Activated CD4-positive, alpha-beta T cell treated with anti-CD3 and anti-CD28 coated beads, Interleukin-2, Interleukin-4, amounts not matched to agents 100 ng/mL and 50 ng/mL, durations not matched to agents 16 hours and 8 hours (primary cell): ENCODE measurements around the gene XPOT.

ENCODE experiments used
- DNase-seq: peaks from one replicate; pipeline ENCODE4 v3.0.0-alpha.2; 2020; ENCODE audit warnings: low spot score

Gene XPOT

GRCh38 chr12:64418209-64418608, 14.0 kb downstream of the XPOT start:
- no peak for DNase-seq

- DNase-seq = no peak
These were observed 15.5 kb downstream of the XPOT start for GRCh38 chr12:64419696-64420095.

GRCh38 chr12:64427988-64428387, 23.8 kb downstream of the XPOT start:
- no peak for DNase-seq

DNA sequence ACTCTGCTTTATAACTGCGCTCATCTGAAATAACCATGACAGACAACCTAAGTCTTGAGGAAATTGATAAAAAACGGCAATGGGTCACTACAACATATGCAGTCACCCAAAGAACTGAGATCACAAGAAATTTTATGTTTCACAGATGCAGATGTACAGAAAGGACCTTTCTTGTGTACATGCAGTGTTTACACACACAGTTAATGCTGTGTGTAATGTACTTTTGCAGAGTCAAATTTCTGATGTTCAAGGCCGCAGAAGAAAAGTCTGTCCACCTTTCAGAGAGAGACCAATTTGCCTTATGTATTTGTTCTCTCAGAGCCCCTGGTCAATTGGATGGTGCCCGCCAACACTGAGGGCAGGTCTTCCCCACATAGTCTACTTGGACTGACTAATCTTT, 24.8 kb downstream of the XPOT start:
- no peak for DNase-seq

DNA sequence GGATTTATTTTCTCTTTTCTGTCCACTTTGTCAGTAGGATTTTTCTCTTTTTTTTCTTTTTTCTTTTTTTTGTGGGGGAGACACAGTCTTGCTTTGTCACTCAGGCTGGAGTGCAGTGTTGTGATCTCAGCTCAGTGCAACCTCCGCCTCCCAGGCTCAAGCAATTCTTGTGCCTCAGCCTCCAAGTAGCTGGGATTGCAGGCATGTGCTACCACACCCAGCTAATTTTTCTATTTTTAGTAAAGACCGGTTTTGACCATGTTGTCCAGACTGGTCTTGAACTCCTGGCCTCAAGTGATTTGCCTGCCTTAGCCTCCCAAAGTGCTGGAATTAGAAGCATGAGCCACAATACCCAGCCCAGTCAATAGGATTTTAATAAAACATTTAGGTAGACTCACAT, 26.7 kb downstream of the XPOT start:
- DNase-seq = no peak

DNA sequence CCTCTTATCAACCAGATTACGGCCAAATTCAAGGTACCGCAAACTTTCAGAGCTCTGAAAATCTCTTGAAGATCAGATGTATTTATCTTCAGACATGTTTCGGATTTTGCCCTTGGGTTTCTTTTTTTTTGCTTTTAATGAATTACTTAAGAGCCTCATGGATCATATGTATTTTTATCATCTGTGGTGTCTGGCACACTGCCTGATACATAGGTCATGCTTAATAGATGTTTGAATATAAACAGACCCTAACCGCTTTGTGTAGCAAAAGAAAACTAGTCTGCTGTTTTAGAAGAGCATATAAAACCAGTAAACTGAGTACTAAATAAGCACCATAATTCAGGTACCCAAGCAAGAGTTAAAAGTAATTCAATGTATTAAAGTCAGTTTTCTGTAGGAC, 27.6 kb downstream of the XPOT start:
- no peak for DNase-seq

DNA sequence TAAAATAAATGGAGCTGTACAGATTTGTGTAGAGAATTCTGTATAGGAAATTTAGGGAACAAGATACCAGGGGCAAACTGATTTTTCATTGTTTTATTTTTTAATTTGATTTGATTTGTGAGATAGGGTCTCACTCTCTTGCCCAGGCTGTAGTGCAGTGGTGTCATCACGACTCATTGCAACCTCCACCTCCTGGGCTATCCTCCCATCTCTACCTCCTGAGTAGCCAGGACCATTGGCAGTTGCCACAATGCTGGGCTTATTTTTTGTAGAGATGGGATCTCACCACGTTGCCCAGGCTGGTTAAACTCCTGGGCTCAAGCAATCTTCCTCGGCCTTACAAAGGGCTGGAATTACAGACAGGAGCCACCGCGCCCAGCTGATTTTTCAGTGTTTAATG, 29.7 kb downstream of the XPOT start:
- no peak for DNase-seq

DNA sequence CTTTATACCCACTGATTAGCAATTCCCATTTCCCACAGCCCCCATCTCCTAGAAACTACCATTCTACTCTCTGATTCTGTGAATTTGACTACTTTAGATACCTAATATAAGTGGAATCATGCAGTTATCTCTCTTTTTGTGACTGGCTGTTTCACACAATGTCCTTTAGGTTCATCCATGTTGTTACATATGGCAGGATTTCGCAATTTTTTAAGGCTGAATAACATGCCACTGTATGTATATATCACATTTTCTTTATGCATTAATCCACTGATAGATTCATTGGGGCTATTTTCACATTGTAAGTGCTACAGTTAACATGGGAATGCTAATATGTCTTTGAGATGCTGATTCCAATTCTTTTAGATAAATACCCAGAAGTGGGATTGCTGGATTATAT, 35.9 kb downstream of the XPOT start:
- DNase-seq = no peak

DNA sequence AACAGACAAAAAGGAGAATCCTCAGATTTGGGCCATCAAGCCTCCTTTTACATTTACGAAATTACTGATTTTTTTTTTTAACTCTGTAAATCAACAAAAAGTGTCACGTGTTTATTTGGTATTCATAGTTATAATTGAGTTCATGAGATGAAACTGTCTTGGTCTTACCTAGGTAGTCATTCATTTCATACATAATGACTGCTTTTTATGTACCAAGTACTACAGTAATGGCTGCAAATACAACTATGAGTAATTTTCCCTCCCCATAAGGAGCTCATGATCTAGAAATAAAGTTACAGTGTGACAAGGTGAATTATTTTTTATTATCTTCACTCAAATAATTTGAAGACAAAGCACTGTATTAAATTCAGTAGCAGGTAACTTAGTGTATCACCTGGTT, 41.3 kb downstream of the XPOT start:
- no peak for DNase-seq

GRCh38 chr12:64446295-64446694, 42.1 kb downstream of the XPOT start:
- no peak for DNase-seq

- DNase-seq = no peak
These were observed 46.0 kb downstream of the XPOT start for GRCh38 chr12:64450057-64450640.

DNA sequence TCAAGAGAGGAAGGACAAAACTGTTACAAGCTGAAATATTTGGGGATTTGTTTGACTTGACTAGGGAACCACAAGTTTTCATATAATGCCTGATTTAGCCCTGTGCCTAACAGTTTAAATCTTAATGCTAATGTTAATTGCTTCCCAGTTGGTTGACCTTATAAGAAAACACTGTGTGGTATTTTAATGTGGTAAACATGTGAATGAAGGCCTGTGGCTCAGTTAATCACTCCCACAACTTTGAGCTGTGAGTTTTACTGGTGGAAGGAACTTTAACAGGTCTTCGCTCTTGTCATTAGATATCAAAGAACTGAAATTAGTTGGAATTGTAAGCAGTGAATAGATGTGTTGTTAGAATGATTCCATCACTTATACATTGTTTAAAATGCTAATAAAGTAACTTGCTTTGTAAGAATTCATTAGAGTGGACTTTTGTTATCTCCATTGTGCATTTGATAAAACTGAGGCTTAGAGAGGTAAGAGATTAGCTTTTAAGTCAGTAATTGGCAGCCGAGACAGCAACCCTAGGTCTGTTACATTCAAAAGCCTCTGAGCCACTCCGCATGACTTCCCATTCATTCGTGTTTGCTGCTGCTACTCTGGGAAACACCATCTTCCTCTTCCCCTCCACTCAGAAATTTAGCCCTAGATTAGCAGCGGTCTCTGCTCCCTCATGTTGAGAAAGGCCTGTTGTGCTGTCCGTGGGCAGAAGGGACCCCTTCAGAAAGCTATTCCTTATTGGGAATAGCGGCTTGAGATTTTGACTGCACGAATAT, 46.7 kb downstream of the XPOT start:
- DNase-seq = no peak

DNA sequence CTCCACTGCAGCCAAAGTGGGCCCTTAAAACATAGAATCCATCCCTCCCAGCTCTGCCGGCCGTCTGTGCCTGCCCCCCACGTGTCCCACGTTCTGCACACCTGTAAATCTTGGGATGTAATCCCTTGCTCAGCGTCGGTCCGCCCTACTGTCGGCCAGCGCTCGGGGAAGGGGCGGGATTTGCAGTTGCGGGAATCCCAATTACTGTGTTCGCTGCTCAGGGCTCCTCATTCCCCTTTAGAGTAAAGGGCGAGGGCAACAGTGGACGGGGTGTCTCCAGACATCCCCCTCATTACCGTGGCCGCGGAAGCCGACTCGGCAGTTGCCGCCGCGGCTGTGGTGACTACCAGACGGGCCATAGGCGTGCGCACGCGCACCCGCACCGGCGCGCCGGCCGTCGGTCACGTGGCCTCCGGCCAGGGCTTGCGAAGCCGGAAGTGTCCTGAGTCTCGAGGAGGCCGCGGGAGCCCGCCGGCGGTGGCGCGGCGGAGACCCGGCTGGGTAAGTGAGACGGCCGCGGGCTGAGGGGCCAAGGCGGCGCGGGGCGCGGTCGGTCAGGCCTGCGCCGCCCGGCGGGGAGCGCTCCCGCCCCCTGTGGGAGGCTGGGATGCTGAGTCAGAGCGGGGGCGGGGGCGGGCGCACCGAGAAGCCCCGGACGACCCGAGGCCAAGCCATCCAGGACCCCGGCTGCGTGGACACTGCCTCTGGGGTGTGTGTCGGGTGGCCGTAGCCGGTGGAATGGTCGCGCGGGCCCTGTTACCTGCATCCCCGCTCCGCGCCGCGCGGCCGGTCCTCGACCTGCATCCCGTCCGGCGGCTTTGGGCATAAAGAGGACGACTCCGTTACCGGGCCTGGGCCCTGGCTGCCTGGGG, 47.7 kb downstream of the XPOT start, which contains the start of gene TBK1:
Gene TBK1, plus strand, starts transcription at position 434 of the 872 bp plus-strand sequence. CDS start 3,751 bp downstream, outside the sequence.
- peak; percentile 80 for DNase-seq

GRCh38 chr12:64452559-64453329, 48.6 kb downstream of the XPOT start:
- peak; percentile 15 for DNase-seq

DNA sequence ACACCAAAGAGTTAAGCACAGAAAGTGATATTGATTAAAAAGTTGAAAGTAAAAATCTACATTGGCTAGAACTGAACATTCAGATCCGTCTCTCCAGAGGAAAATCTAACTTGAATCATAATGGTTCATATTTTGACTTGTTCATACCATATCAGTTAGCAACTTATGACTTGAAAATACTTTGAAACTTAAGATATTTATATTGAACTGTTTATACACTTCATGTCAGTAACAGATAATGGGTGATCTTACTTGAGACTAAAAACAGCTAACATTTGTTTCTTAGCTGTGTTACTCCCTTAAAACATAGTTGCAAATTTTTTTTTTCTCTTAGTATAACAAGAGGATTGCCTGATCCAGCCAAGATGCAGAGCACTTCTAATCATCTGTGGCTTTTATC, 51.3 kb downstream of the XPOT start:
- no peak for DNase-seq

- no peak for DNase-seq
These were observed 51.9 kb downstream of the XPOT start for GRCh38 chr12:64456119-64456518.

DNA sequence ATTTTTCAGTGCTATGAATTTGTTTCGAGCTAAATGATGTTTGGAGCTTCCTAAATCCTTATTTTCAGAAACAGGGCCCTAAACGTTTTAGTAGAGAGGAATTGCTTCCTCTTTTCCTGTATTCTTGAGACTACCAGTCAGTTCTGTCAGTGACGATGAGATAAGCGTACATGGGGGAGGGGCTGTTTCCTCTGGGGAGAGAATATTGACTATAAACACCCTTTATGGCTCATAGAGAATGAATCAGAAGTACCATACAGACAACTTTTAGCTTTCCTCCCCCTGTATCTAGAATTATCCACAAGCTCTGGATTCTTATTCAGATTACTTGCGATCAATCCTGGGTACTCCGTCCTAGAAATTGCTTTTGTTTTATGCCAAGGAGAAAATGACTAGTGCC, 52.8 kb downstream of the XPOT start:
- peak; percentile 55 for DNase-seq

DNA sequence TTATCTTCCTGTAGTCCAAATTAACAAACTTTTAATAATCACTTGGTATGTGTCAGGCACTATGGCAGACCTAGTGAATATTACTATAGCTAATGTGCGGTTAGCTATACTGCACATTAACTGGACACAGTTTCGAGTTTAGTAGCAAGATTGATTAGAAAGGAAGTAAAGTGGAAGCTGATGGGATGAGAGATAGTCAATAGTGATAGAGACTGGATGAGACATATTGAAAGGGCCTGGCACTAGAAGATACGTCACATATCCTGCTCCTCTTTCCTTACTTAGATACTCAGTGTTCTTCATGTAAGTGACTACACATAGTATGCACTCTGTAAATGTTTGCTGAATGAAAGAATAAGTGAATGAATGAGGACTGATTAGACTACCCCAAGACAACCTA, 53.3 kb downstream of the XPOT start:
- DNase-seq = peak; percentile 80

DNA sequence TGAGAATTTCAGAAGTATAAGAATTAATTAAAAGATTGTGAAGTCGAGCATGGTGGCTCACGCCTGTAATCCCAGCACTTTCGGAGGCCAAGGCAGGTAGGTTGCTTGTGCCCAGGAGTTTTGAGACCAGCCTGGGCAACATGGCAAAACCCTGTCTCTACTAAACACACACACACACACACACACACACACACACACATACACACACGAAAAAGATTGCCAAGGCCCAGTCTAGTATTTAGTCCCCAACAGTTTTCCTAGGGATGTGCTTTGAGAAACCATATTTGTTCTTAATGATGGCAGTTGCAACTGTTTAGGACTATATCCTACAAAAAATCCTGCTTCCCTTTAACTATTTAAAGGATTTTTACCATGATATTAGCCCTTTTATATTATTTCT, 53.7 kb downstream of the XPOT start:
- DNase-seq = no peak

DNA sequence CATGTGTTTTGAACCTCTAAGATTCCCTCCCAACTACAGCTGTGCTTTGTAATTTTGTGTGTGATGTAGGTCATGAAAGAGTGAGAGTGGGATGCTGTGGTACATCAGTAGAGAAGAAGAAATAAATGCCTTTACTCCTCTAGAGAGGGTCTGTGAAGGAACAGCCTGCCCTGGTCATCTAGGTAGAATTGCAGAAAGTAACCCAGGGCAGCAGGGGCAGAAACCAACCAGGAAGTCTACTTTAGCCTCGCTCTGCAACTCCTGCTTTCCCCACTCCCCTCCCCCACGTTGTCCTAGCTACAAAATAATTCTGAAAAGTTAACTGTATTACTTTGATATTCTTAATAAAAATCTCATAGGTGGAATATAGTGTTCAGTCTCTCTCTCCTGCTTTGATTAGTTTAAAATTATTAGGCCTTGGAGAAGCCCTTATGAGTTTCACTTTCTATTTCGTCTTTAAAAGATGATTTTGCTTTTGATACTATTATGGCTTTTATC, 55.3 kb downstream of the XPOT start:
- no peak for DNase-seq

DNA sequence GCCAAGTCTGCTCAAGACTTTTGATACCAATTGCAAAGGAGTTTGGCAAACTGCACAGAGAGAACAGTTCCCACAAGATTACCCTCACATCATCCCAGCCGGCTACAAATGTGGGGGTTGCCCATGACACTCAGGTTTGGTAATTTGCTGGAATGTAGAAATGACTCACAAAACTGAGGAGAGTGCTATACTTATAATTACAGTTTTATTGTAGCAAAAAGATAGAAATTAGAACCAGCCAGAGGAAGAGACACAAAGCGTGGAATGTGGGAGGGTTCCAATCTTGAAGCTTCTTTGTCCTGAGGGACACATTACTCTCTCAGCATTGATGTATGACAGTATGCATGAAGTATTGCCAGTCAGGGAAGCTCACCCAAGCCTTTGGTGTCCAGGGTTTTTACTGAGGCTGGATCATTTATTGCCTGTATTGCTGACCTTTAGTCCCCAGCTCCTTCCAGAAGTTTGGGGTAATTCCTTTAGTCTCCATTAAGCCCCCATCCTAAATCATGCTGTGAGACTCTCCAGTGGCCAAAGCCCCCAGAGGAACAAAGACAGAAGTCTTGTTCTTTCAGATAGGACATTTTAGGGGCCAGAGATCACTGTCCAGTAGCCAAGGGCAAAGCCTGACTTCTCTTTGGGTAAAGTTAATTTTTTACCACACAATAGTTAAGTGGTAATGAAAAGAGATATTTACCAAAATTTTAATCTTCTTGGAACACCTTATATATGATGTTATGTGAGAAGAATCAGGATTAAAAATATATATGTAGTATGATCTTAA, 57.6 kb downstream of the XPOT start:
- DNase-seq = no peak
